Endothelial cell of umbilical vein (primary cell): ENCODE measurements around the gene PCGF5. TPM values are rescaled to one million over a fixed set of nuclear protein-coding genes. Genes with fewer than 3 reads are reported as not detected.

Source experiments
- BruUV-seq: library from RNA; stranded (reverse); fragments of 400-500 nt; replicated peaks from 2 replicates; lab custom pipeline; 2021; lab: Mats Ljungman, UMichigan
- CTCF ChIA-PET: fragments of 300-600, 350-600 bp; sonication (Branson Sonifier 250); formaldehyde crosslinking; loops from one replicate; lab custom pipeline; 2021; ENCODE audit warnings: antibody characterized with exemption, inconsistent platforms; lab: Charles Lee
- POLR2A ChIA-PET: fragments of 300-600, 350-600 bp; sonication (Branson Sonifier 250); formaldehyde crosslinking; loops from one replicate; lab custom pipeline; 2021; ENCODE audit warnings: antibody characterized with exemption, inconsistent platforms; lab: Charles Lee
- DNase-seq: peaks from one replicate; pipeline ENCODE4 v3.0.0-alpha.2; 2011; ENCODE audit warnings: low read depth, low spot score
- FAIRE-seq: peaks from 2 replicates; lab custom pipeline; 2011; peaks lifted over from hg19 to GRCh38; lab: Jason Lieb, UNC
- H2AFZ ChIP-seq: 2 replicates; pipeline ENCODE4 v1.6.0; 2012; ENCODE audit warnings: low read depth, low read length, control low read depth, inconsistent platforms
- H3K27ac ChIP-seq: 2 replicates; pipeline ENCODE4 v1.5.1; 2011; ENCODE audit warnings: low read depth, mild to moderate bottlenecking, control low read depth, low read length, moderate library complexity; ENCODE audit not compliant: insufficient read depth
- H3K27me3 ChIP-seq, 2 experiments: 2 replicates each; pipeline versions ENCODE4 v1.6.0 to v1.6.1; 2011; ENCODE audit warnings: low read length in 2 of 2, mixed read lengths in 1 of 2; ENCODE audit not compliant: control insufficient read depth in 2 of 2, insufficient read depth in 2 of 2
- H3K36me3 ChIP-seq, 2 experiments: 2 replicates in 1 of 2; 3 replicates in 1 of 2; pipeline ENCODE4 v1.5.1; 2011; ENCODE audit warnings: low read length in 2 of 2, mild to moderate bottlenecking in 1 of 2, moderate library complexity in 1 of 2; ENCODE audit not compliant: control insufficient read depth in 2 of 2, insufficient read depth in 2 of 2; ENCODE audit errors: extremely low read depth in 1 of 2
- H3K4me1 ChIP-seq: 3 replicates; pipeline ENCODE4 v1.5.1; 2011; ENCODE audit warnings: mild to moderate bottlenecking, low read length; ENCODE audit not compliant: control insufficient read depth, insufficient read depth; ENCODE audit errors: extremely low read depth
- H3K4me2 ChIP-seq: 2 replicates; pipeline ENCODE4 v1.6.1; 2011; ENCODE audit warnings: low read length, control low read depth, mixed read lengths; ENCODE audit not compliant: insufficient read depth
- H3K4me3 ChIP-seq, 3 experiments: fragments of 200-600 bp in 1 of 3; sonication (generic), shearing (Covaris generic) in 1 of 3; replicated peaks in 1 of 3; 2 replicates each; pipeline ENCODE4 v1.5.1; 2011 to 2016; ENCODE audit warnings: control low read depth in 3 of 3, low read length in 3 of 3, mild to moderate bottlenecking in 2 of 3, inconsistent platforms in 1 of 3, low read depth in 1 of 3, moderate library complexity in 1 of 3; ENCODE audit not compliant: insufficient read depth in 1 of 3
- H3K79me2 ChIP-seq: 2 replicates; pipeline ENCODE4 v1.6.0; 2012; ENCODE audit warnings: low read length, inconsistent platforms; ENCODE audit not compliant: control insufficient read depth, insufficient read depth
- H3K9ac ChIP-seq: replicated peaks from 2 replicates; pipeline ENCODE3; 2011; ENCODE audit warnings: low read length, control low read depth; ENCODE audit not compliant: insufficient read depth; ENCODE audit errors: extremely low read depth
- H3K9me1 ChIP-seq: replicated peaks from 3 replicates; pipeline ENCODE4 v1.6.0; 2011; ENCODE audit warnings: mild to moderate bottlenecking, low read length; ENCODE audit not compliant: control insufficient read depth, insufficient read depth; ENCODE audit errors: extremely low read depth
- H3K9me3 ChIP-seq: replicated peaks from 2 replicates; pipeline ENCODE4 v1.5.1; 2012; ENCODE audit warnings: low read length, inconsistent platforms; ENCODE audit not compliant: control insufficient read depth, insufficient read depth
- H4K20me1 ChIP-seq: replicated peaks from 2 replicates; pipeline ENCODE3; 2011; ENCODE audit warnings: mild to moderate bottlenecking, low read length; ENCODE audit not compliant: control insufficient read depth, insufficient read depth; ENCODE audit errors: extremely low read depth
- CTCF ChIP-seq, 2 donors: IDR thresholded peaks; 1 replicate in 1 of 2; 2 replicates in 1 of 2; pipeline ENCODE4 v1.5.1; 2011; ENCODE audit warnings: low read length in 2 of 2, mild to moderate bottlenecking in 2 of 2, moderate library complexity in 2 of 2, control low read depth in 1 of 2, inconsistent platforms in 1 of 2, low read depth in 1 of 2; ENCODE audit not compliant: insufficient read depth in 1 of 2; ENCODE audit errors: extremely low read depth in 1 of 2
- EZH2 ChIP-seq: IDR thresholded peaks from 2 replicates; pipeline ENCODE4 v1.6.1; 2012; ENCODE audit warnings: borderline replicate concordance, low read depth, mild to moderate bottlenecking, moderate library complexity, low read length, inconsistent platforms; ENCODE audit not compliant: severe bottlenecking
- FOS ChIP-seq: IDR thresholded peaks from 2 replicates; pipeline ENCODE4 v1.6.1; 2011; ENCODE audit warnings: mild to moderate bottlenecking, low read length, moderate library complexity, borderline replicate concordance; ENCODE audit not compliant: insufficient read depth
- GATA2 ChIP-seq: IDR thresholded peaks from 2 replicates; pipeline ENCODE4 v1.7.0; 2011; ENCODE audit warnings: low read depth, mild to moderate bottlenecking, moderate library complexity, mixed read lengths, low read length; ENCODE audit not compliant: insufficient read length, insufficient read depth
- JUN ChIP-seq: IDR thresholded peaks from 2 replicates; pipeline ENCODE4 v1.6.1; 2011; ENCODE audit warnings: borderline replicate concordance, low read depth; ENCODE audit not compliant: insufficient read length, insufficient read depth
- MAX ChIP-seq: IDR thresholded peaks from 2 replicates; pipeline ENCODE4 v1.6.1; 2011; ENCODE audit not compliant: insufficient read depth, insufficient read length
- MYC ChIP-seq: IDR thresholded peaks from one replicate; pipeline ENCODE4 v1.6.1; 2011; ENCODE audit warnings: mild to moderate bottlenecking, low read depth, low read length
- POLR2A ChIP-seq: IDR thresholded peaks from 2 replicates; pipeline ENCODE4 v1.6.1; 2012; ENCODE audit warnings: low read depth, mild to moderate bottlenecking, control low read depth, low read length
- POLR2AphosphoS5 ChIP-seq: IDR thresholded peaks from 2 replicates; pipeline ENCODE4 v1.6.1; 2012; ENCODE audit warnings: low read depth, mild to moderate bottlenecking, control low read depth, low read length, moderate library complexity; ENCODE audit not compliant: insufficient read depth
- dilution Hi-C: fragments of 300-500 bp; cut with MboI; formaldehyde crosslinking; loops from one replicate; pipeline ENCODE4 v1.15.0; 2019; ENCODE audit warnings: low sequenced_read_pairs; ENCODE audit not compliant: extremely low pct_ligation_motif_present
- intact Hi-C: fragments of 100-400 bp; cut with micrococcal nuclease; formaldehyde crosslinking; loops from one replicate; pipeline ENCODE4 v1.10.0; 2022
- polyA plus RNA-seq, 4 experiments: library from polyadenylated mRNA; depleted of rRNA in 3 of 4; stranded (reverse) in 3 of 4; unstranded in 1 of 4; fragments of >200 nt; gene quantifications; 2 replicates each; pipeline versions ENCODE4 v1.2.1 to v1.2.3, GENCODE V29; 2011 to 2012; ENCODE audit warnings: missing spikeins in 1 of 4
- total RNA-seq: library from RNA; stranded (reverse); gene quantifications from 2 replicates; pipeline ENCODE4 v1.2.3, GENCODE V29; 2021

The PCGF5 gene
- total and polyA plus RNA-seq, 2 donors (not counting 3 experiments of a cell fraction or from before 2014, with no cell fraction given): 25.0 to 29.8 TPM

GRCh38 chr10:91251430-91252056 is 31.1 kb downstream of the PCGF5 start:
- TF ChIP-seq CTCF (IDR thresholded peaks at IDR 0.05; ENCODE audit: extremely low read depth in 1 of 2, insufficient read depth in 1 of 2, low read depth in 1 of 2, low read length in 2 of 2) (peak; percentile 61 to 70), JUN (no peak)
- H3K9me3 ChIP-seq: no peaks in the 10 kb centered on the region
- peaks cover 2 to 4% of the 10 kb centered on the region in 2 experiments for H3K36me3 ChIP-seq
- H3K9me1 ChIP-seq: no peaks in the 10 kb centered on the region
- FAIRE-seq: peak; percentile 53
- BruUV-seq: no TSS peak
- POLR2A ChIA-PET: interaction anchor here (0.7 to 1.9 kb wide), 4 partner anchors 321 to 613 kb away, joined by 3 to 21 read pairs (median 4); no protein-coding TSS in a partner anchor
- H3K4me3 ChIP-seq: no peak overlapping the region
- no peaks in the 10 kb centered on the region for H3K27me3 ChIP-seq
- dilution Hi-C loops (loop anchor here (25.0 kb wide), 1 partner anchor 364 kb away; no protein-coding TSS in a partner anchor), intact Hi-C loops (loop anchor here (1.0 to 5.0 kb wide), 5 partner anchors 208 to 499 kb away; no protein-coding TSS in a partner anchor)
- H3K4me2 ChIP-seq: no peak overlapping the region
- H4K20me1 ChIP-seq: no peaks in the 10 kb centered on the region
- H3K4me1 ChIP-seq: peaks cover 12% of the 10 kb centered on the region
- no peak overlapping the region for H3K27ac ChIP-seq
- DNase-seq: peak; percentile 61
- CTCF ChIA-PET: interaction anchor here (0.9 to 7.0 kb wide), 22 partner anchors 11 to 394 kb away, joined by 3 to 165 read pairs (median 8); partner anchors contain the start of genes ANKRD1, HTR7 and RPP30
- no peaks in the 10 kb centered on the region for H3K79me2 ChIP-seq
- no peak overlapping the region for H3K9ac ChIP-seq
- H2AFZ ChIP-seq: no peak overlapping the region

GRCh38 chr10:91253300-91253699 is 32.8 kb downstream of the PCGF5 start:
- no peak overlapping the region for H3K4me2 ChIP-seq
- dilution Hi-C loops (loop anchor here (25.0 kb wide), 1 partner anchor 366 kb away; no protein-coding TSS in a partner anchor), intact Hi-C loops (loop anchor here (5.0 kb wide), 1 partner anchor 501 kb away; no protein-coding TSS in a partner anchor)
- no peaks in the 10 kb centered on the region for H3K9me3 ChIP-seq
- no TSS peak for BruUV-seq
- H2AFZ ChIP-seq: no peak overlapping the region
- H3K4me3 ChIP-seq: no peak overlapping the region
- peaks cover 2 to 4% of the 10 kb centered on the region in 2 experiments for H3K36me3 ChIP-seq
- H3K79me2 ChIP-seq: no peaks in the 10 kb centered on the region
- no peaks in the 10 kb centered on the region for H3K9me1 ChIP-seq
- no peak overlapping the region for H3K9ac ChIP-seq
- TF ChIP-seq MAX (no peak), POLR2AphosphoS5 (no peak), FOS (no peak), CTCF (IDR thresholded peaks at IDR 0.05; ENCODE audit: extremely low read depth in 1 of 2, insufficient read depth in 1 of 2, low read depth in 1 of 2, low read length in 2 of 2) (no peak), MYC (no peak), EZH2 (no peak), JUN (no peak), POLR2A (no peak), GATA2 (no peak)
- DNase-seq (no peak), FAIRE-seq (no peak)
- POLR2A ChIA-PET: no interaction called here
- H3K27ac ChIP-seq: no peak overlapping the region
- H3K27me3 ChIP-seq: no peaks in the 10 kb centered on the region
- H3K4me1 ChIP-seq: peaks cover 2% of the 10 kb centered on the region
- CTCF ChIA-PET: interaction anchor here (1.5 to 5.9 kb wide), 2 partner anchors 43 to 374 kb away, joined by 4 to 73 read pairs; no protein-coding TSS in a partner anchor
- H4K20me1 ChIP-seq: no peaks in the 10 kb centered on the region
